Measurements from ENCODE around the gene KDELR3.

The KDELR3 gene

DNA sequence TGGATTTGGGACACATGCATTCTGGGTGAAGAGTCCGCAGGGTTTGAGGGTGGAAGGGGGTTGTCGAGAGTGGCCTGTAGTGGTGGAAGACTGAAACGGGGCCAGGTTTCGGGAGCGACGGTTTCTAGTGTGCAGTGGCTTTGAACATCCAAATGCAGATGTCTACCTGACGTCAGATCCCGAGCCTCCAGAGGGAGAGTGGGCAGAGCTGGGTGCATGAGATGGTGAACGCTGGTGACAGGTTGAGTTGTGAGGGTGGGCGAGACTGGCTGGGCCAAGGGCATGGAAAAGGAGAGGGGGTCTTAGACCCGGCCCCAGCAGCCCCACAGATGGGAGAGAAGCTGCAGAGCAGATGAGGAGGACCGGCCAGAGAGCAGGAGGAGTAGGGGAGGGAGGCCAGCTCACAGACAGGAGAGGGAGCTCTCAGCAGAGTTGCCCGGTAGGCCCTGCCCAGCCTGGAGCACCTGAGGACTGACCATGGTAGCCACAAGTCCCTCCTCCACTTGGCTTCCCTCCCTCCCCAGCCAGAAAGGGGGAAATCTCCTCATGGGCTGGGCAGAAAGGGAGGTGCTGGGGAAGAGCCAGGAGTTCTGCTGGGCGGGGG, 27.0 kb upstream of the KDELR3 start:
- no peak for DNase-seq

DNA sequence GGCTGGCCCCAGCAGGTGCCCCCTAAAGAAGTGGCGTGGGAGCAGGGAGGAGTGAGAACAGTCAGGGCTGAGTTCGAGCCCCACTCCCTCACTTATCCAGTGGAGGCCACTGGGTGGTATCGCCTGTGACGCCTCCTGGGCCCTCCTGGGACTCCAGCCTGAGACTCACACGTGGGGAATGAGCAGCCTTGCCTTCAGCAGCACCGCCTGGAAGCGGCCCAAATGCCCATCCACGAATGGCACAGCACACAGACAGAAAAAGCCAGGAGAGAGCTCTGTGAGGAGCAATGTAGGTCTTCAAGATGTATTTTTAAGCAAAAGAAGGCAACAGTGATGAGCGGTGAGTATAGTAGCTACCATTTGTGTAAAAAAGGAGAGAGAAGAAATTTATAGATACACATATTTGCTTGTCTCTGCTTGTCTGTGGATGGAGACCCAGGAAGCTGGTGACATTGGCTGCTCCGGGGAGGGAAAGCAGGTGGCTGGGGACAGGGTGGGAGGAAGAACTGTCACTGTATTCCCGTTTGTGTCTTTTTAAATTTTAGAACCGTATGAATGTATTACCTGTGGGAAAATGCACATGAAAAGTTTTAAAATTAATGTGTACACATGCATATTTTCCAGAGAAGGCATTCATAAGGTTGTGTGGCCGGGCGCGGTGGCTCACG, 26.1 kb upstream of the KDELR3 start:
- no peak for DNase-seq

DNA sequence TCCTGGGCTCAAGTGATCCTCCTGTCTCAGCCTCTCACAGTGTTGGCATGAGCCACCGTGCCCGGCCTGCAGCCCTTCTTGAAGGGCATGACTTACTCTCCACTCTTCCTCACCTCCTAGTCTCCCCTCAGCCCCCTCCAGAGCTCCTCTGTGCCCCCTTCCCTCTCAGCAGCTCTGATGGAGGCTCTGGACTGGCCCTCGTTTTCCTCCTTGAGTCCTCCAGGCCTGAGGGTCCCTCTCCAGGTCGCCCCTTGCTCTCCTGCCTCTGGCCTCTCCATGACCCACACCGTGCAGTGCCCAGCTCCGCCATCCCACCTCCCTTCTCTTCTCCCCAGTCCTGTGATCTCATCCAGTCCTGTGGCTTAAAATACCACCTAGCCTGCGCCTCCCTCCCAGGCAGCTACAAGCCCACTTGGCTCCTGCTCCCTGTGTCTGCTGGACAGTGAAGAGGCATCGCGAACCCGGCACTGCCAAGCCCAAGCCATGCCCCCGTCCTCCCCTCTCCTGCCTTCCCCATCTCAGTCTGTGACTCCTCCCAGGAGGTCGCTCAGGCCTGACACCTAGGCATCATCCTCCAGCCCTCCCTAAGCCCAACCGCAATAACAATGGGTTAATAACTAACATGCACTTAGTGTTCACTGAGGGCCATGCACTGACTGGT, 24.8 kb upstream of the KDELR3 start:
- no peak for DNase-seq

DNA sequence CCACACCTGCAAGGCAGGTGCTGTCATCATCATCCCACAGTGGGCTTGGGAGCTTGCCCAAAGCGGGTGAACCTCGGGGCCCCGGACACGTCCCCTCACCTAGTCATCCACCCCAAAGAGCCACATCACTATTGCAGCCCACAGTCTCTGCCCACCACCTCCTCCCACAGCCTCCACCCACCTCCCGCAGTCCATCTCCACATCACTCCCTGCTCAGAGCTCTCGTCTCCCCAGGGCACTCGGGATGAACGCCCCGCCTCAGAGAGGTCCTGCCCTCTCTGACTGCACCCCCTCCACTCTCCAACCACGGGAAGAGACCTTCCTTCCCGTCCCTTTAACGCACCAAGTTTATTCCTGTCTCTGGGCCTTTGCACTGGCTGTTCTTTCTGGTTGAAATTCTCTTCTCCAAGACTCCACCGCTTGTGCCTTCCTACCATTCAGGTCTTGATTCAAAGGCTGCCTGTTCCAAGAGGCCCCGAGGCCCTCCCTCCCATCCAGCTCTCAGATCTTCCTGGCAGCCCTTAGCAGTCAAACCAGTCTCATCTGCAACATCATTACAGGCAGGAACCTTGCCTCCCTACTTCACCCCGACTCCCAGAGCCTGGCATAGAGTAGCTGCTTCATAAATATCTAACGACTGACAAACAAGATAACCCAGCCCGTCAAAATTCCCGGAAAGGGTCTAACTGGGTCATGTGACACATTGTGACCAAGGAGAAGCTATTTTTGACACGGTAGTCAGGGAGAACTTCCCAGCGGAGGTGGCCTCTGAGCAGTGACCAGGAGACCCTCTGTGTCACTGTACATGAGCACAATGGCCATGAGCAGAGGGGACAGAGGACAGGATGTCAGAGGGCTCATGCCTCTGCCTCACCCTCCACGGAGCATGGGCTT, 24.0 kb upstream of the KDELR3 start:
- no peak for DNase-seq

DNA sequence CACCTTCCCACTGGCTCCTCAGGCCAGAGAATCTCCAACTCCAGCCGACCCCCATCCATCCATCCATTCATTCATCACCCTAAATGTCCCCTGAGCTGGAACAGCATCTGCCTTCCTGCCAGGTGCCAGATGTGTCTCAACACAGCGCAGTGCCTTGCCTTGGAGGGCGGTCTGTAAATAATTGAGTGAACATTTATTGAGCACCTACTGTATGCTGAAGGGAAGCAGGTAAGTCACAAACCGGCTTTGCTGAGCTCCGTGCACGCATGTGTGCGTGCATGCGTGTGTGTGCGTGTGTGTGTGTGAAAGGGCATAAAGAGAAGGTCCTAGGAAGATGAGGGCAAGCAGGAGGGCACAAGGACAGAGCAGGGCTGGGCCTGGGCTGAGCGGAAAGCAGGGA, 23.1 kb upstream of the KDELR3 start:
- DNase-seq, result no peak

DNA sequence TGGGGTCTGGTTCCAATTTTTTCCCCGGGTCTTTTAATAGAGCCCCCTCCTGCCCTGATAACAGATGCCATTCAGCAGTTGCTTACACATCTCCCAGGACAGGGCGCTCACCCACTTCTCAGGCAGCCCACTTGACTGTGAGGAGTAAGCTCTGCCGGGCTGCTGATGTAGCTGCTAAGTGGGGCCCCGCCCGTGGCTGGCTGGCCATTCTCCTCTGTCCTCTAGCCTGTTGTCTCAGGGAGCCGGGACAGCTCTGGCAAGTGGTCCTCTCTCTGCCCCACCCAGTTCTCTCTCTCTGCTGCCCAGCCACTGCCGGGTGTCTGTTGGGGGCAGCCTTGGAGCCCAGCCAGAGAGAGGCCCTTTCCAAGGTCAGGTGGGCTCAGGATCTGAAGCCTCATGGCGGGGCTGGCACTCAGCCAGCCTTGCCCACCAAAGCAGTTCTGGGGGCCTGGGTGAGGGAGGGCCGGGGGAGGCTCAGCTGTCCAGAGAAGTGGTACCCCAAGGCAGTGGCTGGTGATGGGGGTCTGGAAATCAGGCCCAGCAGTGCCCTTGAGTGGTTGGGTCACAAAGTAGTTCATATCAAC, 21.8 kb upstream of the KDELR3 start:
- no peak for DNase-seq

DNA sequence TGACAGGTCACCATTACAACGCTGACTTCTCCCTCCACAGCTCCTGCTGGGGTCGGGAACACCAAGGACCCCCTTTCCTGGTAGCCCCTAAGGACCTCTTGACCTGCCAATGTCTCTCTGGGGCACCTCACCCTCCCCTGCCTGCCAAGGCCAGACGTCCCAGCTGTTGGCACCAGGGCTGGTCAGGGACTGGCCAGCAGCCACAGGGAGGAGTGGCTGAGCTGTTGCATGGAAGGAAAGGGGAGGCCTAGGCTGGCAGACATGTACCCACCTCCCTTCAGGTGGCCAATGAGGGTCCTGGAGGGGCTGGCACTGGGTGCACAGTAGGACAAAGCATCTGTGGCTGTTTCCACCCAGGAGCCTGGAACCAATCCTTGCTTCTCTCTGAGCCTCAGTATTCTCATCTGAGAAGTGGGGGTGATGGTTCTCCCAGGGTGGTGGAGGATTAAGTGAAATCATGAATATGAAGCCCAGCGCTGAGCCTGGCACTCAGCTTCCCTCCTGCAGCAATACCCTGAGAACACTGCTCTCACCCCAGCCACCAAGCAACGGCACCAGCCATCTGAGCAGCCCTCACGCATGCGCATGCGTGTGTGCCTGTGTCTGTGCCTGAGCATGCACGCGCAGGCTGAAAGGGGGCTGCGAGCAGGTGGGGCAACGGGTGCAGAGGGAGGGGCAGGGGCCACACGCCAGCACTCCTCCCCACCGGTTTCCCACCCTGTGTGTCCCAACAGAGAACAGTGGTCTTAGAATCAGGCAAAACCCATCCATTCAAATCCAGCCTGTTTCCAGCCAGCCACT, 18.8 kb upstream of the KDELR3 start:
- no peak for DNase-seq

DNA sequence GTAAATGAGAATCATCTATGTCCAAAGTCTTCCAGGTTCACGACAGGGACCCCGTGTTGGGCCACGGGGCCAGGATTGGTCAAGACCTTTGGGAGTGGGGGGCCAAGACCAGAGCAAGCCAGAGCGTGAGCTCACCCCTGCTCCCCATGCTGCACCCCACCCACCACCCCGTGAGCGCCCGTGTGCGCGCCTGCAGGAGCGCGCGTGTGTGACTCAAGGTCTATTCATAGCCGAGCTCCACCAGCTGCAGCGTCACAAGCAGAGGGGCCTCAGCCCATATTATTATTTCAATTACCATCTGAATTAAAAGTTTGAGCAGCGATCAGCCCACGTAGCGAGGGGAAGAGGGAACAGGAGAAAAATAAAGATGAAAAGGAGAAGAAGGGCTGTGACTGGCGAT, 18.1 kb upstream of the KDELR3 start:
- DNase-seq, result no peak

DNA sequence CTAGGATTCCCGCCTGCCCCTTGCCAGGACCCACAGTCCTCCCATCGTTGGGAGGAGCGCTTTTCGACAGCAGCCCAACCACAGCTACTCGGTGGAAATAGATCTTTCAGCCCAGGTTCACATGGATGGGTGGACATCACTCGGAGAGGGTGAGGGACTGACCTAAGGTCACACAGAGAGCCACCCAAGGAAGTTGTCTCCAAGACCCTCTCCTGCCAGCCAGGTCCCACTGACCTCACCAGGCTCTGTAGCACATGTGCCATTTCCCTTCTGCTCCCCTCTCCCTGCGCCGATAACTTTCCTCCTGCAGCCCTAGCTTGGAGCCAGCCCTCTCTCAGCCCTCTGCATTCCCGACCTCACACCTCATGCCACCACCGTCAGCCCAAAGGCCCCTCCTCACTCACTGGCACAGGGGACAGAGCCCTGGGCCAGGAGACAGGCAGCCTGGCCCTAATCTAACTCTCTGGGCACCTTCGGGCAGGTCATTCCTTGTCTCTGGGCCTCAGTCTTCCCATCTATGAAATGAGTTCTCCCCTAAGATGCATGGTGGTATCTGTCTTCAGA, 17.6 kb upstream of the KDELR3 start:
- no peak for DNase-seq

DNA sequence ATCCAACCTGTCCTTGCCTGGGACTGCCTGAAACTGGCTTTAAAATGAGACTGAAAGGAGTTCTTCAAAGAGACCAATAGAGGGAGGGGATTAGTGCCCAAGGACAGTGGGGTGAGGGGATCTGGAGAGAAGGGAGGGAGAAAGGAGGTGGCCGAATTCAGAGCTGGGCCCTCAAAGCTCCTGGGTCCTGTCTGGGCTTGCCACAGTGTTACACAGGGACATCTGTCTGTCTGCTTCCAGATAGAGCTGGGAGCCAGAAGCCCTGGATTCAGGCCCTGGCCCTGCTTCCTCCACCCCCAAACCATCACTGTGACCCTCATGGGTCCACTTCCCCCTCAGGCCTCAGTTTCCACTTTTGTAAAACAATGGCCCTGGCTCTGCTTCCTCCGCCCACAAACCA, 16.5 kb upstream of the KDELR3 start:
- no peak for DNase-seq

DNA sequence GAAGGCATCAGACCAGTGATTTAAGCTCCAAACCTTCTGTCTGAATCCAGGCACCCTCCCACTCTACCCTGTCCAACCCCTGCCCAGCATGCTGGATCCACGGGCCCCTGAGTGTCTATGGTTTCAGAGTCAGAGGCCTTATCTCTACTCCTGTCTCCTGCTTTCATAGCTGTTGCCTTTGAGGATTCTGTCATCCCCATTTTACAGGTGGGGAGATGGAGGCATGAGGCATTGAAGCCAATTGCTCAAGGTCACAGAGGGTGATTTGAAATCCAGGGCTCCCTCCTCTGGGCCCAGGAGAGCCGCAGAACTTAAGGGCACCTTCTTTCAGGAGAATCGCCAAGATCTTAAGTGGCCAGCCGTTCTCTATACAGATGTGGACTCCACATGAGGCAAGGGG, 16.0 kb upstream of the KDELR3 start:
- DNase-seq, result no peak

DNA sequence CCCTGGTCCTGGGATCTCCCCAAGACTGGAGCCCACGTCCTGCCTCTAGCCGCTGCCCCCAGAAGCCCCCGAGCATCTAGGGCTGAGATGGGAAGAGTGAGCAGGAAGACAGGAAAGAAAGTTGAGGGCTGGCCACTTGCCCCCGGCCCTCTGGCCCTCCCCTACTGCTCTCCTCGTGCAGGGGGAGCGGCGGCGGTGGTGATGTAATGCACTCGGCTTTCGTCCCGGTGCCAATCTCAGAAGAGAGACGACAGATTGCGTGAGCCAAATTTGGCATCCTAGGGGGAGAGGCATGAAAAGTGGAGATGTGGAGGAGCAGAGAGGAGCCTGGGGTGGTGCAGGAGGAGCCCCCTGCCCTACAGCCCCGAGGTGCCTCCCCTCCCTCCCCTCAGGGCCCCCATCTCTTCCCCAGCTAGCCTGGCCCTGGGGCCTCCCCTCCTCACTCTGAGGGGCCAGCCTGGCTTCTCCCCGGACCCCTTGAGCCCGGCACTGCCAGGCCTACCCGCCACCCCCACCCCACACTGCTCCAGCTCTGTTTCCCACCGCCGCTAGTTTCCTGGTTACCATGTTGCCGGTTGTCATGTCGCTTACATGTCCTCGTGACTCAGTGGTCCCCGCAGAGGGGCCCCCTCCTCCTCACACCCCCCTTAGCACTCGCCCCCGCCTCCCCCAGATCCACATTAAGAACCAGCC, 15.4 kb upstream of the KDELR3 start:
- DNase-seq, result peak; percentile 42

DNA sequence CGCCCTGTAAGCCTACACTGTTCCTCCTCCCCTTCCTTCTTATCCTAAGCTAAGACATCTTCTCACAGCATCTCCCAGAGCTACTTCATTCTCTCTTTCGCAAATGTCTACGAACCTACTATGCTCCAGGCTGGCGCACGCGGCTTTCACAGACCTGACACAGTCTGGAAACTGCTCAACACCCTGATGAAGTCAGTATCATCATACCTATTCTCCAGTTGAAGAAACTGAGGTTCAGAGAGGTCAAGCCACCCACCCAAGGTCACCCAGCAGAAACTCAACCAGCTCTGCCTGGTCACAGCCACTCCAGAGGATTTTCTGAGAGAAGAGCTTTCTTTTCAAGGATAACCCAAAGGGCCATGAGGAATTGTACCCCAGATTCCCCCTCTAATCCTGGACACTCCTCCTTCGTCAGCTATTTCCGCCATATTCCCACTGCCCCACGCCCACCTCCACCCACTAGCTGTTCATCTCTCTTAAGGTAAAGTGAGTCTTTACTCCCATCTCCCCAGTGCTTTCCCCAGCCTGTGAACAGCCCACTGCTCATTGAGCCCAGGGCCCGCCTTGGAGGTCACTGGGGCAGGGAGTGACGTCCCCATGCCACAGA, 14.7 kb upstream of the KDELR3 start:
- no peak for DNase-seq

DNA sequence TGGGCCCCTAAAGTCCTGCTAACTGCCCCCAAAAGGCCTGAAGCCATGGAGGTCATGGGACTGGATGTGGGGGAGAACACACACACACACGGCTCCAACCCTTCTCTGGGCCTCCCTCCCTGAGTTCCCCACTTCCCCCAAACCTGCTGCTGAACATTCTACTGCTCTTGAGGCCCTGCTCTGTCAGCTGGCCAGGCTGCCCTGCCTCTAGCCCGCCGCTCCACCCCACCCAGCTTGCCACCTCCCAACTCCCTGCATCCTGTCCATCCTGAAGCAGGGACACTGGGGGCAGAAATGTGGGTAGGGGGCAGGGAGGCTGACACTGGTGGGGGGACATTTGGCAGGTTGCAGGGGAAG, 13.9 kb upstream of the KDELR3 start:
- no peak for DNase-seq

DNA sequence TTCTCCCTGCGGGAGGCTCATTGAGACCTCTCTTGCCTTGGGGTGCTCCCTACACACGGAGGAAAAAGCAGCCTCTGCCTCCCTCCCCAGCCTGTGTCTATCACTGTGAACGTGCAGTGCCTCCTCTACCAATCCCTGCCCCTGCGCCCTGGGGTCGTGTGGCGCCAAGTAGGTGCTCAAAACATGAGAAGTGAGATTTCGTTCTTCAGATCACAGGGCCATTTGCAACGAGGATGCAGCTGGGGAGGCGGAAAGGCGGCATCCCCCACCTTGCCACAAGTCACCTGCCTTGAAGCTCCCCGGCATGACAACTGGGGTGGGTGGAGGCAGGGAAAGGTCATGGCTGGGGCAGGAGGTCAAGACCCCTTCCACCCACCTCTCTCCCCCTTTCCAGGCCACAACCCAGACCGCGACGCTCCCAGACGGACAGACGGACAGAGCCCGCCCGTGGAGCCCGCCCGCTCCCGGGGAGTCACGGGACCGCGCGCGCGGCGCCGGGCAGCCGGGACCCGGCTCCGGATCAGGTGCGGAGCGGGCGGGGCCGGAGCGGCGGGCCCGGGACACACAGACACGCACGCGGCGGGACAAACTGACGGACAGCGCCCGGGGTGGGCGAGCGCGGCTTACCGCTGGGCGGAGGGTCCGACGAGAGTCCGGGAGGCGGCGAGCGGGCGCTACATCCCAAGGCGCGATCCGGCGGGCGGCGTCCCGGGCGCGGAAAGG, 13.4 kb upstream of the KDELR3 start:
- DNase-seq, result no peak

DNA sequence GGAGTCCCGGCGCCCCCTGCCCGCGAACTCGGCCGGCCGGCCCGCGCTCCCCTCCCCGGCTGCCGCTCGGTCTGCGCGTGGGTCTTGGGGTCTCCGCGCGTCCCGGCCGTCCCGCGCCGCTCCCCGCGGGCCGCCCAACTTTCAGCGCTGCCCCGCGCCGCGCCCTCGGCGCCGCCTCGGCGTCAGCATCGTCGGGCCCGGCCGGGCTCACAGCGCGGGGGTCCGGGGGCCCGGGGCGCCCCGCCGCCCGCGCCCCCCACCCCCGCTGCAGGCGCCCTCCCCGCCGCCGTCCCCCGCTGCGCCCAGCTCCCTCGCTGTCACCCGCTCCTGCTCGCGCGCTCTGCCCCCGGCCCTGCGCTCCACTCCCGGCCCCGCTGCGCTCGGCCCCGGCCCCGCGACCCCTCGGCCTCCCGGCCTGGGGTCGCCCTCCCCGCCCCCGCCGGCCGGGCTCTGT, 12.8 kb upstream of the KDELR3 start, which contains the start of gene KCNJ4:
KCNJ4 (minus strand) TSS at position 124 of the 454 bp plus-strand sequence. CDS start 27,067 bp downstream, outside the sequence.
- no peak for DNase-seq

DNA sequence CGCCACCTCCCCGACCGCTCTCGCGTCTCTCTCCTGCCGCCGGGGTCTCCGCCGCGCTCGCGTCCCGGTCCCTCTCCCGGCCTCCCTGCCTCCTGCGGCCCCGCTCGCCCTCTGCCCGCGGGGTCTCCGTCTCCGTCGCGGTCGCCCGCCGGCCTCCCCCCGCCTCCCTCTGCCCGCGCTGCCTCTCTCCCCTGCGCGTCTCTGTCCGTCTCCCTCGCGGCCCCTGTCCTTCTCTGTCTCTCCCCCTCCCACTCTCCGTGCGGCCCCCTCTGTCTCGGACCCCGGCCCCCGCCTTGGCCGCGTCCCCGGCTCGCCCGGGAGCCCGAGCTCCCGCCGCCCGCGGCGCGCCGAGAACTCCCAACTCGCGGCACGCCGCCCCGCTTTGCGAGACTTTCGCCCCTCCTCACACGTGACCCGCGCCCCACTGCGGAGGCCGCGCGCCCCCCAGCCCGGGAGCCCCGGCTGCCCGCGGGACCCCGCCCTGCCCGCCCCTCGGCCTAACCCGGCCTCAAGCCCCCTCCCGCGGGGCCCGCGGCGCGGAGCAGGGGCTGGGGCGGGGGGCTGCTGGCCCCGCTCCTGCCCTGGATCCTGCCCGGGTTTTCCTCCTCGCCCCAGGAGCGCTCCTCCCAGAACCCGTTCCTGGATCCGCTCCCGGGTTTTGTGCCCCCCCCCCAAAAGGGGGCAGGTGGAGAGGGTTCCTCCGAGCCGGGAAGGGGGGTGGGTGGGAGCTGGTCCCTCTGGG, 12.2 kb upstream of the KDELR3 start:
- DNase-seq, result peak; percentile 35

DNA sequence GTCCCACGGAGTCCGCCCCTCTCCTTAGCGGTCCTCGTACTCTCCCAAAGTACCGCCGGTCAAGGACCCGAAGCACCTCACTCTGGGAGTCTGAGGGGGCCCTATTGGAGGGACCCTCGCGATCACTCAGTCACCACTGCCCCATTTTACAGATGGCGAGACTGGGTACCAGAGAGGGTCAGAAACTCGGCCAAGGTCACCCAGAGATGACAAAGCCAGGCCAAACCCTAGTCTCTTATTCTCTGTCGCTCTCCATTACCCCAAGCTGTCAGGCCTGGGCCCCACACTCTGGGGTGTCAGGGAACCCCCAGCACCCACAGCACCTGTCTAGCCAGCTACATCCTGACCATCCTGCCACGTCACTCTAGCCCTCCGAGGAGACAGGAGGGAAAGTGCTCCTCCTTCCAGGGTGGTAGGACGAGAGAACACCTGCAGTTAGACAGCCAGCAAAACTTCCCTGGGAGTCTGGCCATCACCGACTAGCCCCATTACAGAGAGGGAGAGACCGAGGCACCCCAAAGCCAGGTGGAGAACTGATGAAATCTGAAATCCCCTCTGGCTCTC, 11.5 kb upstream of the KDELR3 start:
- no peak for DNase-seq

All from fibroblast of skin of back (primary cell).